GM19372 (cell line): ENCODE results near the gene ARID3A.
"Not testable (repeated sequence)": the region's sequence is repeated elsewhere in the genome, so short reads cannot be mapped to it uniquely, and the experiment has no call there.

ENCODE experiments used
- ATAC-seq: cut with Tn5 transposase; IDR thresholded peaks from one replicate; pipeline ENCODE4 v1.9.1; 2021; ENCODE audit warnings: mild to moderate bottlenecking, low read depth, moderate library complexity; ENCODE audit not compliant: unreplicated experiment

ARID3A gene, protein sequence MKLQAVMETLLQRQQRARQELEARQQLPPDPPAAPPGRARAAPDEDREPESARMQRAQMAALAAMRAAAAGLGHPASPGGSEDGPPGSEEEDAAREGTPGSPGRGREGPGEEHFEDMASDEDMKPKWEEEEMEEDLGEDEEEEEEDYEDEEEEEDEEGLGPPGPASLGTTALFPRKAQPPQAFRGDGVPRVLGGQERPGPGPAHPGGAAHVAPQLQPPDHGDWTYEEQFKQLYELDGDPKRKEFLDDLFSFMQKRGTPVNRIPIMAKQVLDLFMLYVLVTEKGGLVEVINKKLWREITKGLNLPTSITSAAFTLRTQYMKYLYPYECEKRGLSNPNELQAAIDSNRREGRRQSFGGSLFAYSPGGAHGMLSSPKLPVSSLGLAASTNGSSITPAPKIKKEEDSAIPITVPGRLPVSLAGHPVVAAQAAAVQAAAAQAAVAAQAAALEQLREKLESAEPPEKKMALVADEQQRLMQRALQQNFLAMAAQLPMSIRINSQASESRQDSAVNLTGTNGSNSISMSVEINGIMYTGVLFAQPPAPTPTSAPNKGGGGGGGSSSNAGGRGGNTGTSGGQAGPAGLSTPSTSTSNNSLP

DNA sequence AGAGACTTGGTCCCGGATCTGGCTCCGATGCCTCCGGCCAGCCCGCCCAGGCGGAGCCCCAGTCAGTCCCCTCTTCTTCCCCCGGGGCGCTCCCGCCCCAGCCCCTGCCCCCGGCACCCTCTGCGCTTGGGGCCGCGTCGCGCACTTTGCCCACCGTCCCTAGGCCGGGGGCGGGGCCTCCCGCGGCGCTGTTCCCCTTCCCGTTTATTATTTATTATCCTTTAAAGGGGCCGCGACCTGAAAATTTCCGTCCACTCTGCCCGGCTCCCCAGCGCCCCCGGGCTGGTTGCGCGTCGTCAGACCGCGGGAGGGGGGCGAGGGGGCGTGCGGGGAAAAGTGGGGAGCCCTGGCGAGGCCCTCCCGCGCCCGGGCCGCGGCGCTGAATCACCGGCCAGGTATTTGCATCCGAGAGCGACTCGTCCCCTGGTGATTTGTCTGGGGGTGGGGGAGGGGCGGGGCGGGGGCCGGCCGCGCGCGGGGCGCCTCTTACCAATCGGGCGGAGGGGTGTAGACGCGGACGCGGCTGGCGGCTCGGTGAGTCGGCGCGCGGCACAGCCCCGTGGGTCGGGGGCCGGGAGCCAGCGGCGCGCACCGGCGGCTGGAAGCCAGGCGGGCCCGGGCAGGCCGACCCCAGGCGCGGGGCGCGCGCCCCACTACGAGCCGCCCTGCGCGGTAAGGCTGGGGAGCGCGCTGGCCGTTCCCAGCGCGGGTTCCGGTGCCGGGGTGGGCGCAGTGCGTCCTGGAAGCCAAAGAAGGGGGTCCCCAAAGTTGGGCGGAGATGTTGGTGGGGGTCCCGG lies at the start of gene ARID3A:
Gene ARID3A, plus strand, starts transcription at position 510 of the 797 bp plus-strand sequence. CDS start 3,494 bp downstream, outside the sequence.
- ATAC-seq: peak; percentile 55

DNA sequence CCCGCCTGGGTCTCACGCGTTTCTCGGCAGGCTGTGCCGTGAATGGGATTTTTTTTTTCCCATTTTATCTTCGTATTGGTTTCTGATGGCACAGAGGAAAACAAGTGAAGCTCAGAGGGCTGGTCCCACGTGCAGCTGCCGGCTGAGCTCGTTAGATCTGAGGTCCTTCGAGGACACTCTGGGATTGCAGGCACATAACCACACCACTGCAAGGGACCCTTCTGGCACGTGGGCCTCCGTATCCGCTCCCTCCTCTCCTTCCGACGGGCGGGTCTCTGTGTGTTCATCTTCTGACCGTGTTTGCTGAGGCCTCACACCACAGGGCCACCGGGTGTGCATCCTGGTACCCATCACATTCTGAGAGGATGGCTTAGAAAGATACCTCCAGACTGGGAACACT lies 49.7 kb upstream of the ARID3A start:
- ATAC-seq: no peak

DNA sequence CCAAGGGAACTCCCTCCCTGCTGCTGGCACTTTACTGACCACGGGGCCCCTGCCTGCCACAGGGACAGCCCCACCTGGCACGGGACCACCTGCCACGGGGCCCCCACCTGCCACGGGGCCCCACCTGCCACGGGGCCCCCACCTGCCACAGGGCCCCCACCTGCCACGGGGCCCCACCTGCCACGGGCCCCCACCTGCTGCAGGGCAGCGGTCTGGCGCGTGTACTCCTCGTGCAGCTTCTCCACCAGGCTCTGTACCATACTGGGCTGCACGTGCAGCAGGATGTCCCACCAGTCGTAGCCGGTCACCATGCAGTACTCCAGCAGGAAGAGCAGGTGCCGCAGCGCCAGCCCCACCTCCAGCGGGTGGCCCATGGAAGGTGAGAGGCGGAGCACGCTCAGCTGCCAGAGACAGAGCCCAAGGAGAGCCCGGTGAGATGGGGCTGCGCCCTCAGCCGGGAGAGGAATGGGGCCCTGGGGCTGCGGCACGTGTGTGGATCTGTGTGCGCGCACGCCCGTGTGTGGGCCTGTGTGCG lies 49.0 kb upstream of the ARID3A start:
- ATAC-seq: no peak

DNA sequence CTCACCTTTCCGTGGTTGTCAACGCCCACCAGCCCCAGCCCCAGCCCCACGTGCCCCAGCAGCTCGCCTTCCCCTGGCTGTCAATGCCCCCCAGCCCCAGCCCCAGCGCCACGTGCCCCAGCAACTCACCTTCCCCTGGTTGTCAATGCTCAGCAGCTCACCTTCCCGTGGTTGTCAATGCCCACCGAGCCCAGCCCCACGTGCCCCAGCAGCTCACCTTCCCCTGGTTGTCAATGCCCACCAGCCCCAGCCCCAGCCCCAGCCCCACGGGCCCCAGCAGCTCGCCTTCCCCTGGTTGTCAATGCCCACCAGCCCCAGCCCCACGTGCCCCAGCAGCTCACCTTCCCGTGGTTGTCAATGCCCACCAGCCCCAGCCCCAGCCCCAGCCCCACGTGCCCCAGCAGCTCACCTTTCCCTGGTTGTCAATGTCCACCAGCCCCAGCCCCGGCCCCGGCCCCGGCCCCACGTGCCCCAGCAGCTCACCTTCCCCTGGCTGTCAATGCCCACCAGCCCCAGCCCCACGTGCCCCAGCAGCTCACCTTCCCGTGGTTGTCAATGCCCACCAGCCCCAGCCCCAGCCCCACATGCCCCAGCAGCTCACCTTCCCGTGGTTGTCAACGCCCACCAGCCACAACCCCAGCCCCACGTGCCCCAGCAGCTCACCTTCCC lies 47.7 kb upstream of the ARID3A start:
- not testable (repeated sequence) for ATAC-seq

DNA sequence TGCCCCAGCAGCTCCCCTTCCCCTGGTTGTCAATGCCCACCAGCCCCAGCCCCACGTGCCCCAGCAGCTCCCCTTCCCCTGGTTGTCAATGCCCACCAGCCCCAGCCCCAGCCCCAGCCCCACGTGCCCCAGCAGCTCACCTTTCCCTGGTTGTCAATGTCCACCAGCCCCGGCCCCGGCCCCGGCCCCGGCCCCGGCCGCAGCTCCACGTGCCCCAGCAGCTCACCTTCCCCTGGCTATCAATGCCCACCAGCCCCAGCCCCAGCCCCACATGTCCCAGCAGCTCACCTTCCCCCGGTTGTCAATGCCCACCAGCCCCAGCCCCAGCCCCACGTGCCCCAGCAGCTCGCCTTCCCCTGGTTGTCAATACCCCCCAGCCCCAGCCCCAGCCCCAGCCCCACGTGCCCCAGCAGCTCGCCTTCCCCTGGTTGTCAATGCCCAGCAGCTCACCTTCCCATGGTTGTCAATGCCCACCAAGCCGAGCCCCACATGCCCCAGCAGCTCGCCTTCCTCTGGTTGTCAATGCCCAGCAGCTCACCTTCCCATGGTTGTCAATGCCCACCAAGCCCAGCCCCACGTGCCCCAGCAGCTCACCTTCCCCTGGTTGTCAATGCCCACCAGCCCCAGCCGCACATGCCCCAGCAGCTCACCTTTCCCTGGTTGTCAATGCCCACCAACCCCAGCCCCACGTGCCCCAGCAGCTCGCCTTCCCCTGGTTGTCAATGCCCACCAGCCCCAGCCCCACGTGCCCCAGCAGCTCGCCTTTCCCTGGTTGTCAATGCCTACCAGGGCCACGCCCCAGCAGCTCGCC lies 46.9 kb upstream of the ARID3A start:
- ATAC-seq: not testable (repeated sequence)

DNA sequence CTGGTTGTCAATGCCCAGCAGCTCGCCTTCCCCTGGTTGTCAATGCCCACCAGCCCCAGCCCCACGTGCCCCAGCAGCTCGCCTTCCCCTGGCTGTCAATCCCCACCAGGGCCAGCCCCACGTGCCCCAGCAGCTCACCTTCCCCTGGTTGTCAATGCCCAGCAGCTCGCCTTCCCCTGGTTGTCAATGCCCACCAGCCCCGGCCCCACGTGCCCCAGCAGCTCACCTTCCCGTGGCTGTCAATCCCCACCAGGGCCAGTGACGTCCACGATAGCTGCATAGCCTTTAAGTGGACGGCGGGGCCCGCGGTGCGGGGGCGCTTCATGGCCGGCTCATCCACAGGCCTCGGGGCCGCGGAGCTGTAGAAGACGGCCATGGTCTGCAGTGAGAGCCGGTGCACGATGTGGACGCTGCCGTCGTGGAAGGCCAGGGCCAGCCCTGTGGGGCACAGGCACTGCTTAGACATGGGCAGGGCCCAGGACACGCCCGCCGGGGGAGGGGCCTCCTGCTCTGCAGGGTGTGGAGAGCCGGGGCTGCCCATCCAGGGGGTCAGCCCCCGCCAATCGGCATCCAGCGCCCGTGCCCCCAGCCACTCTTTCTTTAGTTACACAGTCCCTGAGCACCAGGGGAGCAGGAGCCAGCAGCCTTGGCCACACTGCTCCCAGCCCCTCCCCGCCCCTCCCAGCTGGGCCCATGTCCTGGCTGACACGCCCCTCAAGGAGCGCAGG lies 46.0 kb upstream of the ARID3A start:
- ATAC-seq: no peak

DNA sequence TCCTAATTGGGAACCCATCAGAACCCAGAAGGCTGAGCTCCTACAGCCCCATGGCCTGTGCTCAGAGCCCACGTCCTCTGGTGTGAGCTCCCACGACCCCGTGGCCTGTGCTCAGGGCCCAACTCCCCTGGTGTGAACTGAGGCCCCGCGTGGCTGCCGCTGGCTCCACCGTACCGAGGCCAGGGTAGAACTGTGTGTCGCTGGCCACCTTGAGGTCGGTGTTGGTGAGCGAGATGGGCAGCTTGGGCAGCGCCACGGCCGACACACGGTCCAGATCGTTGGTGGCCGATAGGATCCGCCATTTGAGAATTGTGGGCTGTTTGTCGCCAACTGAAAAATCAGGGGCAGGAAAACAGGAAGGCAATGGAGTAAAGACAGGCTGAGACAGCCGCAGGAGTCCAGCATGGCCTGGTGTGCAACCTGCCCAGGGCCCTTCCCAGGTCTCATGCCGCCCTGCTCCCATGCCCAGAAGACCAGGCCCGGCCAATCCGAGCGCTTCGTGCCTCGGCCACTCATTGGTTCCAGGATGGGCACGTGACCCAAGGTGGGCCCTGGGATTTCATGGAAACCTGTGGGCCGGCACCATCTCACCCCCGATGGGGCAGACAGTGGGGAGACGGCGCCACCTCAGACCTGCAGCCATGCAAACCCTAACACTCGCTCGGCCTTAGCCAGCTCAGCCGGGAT lies 44.3 kb upstream of the ARID3A start:
- no peak for ATAC-seq

DNA sequence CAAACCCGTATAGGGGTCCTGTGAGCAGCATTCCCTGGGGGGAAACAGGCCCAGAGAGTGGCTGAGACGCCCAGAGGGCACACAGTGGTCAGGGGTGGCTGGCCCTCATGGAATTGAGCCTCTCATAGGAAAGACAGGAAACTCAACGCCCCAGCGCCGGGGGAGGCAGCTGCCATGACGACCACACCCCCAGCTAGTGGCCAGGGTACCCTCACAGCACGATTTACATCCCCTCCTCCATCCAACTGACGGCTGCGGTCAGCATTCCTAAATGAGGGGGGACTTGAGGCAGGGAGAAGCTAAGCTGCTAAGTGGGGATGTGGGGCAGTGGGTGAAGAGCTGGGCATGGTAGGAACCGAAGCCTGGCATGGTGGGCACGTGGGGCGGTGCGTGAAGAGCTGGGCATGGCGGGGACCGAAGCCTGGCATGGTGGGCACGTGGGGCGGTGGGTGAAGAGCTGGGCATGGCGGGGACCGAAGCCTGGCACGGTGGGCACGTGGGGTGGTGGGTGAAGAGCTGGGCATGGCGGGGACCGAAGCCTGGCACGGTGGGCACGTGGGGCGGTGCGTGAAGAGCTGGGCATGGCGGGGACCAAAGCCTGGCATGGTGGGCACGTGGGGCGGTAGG lies 42.9 kb upstream of the ARID3A start:
- ATAC-seq: no peak

DNA sequence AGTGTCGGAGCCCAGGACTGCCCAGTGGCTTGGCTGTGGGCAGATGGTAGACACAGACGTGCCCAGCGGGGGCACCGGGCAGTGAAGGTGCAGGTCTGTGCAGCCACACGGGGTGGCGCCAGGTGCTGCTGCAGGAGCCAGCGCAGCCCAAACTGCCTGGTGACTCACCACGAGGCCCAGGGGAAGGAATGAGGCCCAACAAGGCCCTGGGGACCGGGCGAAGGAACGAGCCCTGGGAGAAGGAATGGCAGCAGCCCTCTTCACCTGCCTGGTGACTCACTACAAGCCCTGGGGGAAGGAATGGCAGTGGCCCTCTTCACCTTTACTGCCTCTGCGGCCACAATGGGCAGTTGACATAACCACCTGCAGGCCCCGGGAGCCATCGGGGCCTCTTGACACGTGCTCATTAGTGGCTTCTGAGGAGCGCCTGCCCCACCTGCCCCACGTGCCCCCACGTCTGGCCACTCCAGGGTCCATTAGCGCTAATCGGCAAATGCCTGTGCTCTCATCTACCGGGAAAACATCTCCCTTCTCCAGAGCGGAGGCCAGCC lies 42.1 kb upstream of the ARID3A start:
- ATAC-seq: no peak

DNA sequence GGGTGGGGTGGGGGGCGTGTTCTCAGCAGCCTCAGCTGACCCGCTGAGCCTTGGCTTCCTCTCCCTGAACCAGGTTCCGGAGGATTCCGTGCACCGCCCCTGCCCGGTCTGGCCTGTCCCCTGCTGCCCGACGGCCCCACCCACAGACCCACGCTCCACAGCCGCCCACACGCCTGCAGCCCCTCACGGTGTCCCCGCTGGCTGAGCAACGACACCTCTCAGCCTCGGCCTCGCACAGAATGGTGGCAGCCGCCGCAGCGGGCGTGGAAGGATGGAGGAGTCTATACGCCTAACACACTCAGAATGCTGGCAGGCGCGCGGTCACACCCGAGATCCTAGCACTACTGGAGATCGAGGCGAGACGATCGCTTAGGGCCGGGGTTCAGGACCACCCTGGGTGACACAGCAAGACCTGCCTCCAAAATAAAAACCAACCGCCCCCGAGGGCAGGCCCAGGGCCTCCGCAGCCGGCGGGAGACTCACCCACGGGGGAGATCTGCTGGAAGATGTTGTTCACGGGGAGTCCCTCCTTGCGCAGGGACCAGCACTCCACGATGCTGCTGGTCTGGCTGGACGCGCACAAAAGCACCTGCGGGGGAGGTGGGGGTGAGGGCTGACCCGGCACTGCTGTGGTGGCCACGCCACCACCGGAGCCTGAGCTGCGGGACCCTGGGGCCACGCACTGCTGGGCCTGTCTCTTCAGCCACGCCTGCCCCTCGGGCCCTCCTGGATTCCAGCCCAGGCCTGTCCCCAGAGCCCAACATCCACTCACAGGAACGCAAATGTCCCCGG lies 41.2 kb upstream of the ARID3A start:
- ATAC-seq: no peak

DNA sequence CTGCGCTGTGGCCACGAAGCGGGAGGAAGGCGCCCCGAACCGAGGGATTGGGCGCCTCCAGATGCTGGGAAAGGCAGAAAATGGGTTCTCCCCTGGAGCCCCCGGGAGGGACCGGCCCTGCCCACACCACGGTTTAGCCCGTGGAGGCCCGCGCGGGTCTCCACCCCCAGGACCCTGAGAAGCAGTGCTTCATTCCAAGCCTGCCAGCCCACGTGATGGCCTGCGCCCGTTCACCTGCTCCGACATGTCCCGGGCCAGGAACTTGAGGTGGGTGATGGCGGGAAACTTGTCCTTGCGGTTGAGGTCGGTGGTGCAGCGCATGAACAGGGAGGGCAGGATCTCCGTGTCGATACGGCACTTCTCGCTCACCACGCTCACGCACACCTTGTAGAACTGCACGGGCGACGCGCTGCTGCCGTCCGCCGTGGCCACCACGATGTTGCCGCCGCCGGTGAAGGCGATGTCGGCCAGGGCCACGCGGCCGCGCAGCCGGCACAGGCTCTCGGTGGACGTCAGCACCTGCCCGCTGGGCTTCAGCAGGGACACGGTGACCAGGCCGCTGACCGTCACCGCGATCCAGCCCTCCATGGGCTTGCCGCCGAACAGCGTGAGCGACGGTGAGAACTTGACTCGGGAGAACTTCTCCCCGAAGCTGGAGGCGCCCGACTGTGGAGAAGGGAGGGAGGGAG lies 40.2 kb upstream of the ARID3A start:
- no peak for ATAC-seq

DNA sequence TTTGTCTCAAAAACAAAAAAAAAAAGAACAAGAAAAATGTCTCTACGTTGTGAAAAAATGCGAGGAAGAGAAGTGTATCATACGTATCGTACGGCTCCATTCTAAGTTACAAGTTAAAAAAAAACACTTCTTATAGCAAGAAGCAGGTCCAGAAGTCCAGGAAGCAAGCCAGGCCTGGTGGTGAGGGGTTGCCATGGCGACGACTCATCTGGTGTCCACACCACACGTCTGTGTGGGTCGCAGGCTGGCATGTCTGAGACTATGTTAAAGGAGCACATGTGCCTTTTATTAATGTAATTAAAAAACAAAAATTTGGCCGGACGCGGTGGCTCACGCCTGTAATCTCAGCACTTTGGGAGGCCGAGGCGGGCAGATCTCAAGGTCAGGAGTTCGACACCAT lies 38.8 kb upstream of the ARID3A start:
- no peak for ATAC-seq

DNA sequence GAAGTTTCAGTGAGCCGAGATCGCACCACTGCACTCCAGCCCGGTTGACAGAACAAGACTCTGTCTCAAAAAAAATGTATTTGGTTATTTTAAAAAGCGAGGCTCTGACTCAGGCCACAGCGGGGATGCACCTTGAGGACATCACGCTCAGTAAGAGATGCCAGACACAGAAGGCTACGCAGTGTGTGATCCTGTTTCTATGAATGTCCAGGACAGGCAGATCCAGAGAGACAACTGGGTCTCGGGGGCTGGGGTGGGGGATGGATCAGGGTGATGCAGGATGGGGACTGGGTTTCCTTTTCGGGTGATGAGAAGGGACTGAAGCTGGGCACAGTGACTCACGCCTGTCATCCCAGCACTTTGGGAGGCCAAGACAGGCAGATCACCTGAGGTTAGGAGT lies 38.2 kb upstream of the ARID3A start:
- ATAC-seq: no peak

DNA sequence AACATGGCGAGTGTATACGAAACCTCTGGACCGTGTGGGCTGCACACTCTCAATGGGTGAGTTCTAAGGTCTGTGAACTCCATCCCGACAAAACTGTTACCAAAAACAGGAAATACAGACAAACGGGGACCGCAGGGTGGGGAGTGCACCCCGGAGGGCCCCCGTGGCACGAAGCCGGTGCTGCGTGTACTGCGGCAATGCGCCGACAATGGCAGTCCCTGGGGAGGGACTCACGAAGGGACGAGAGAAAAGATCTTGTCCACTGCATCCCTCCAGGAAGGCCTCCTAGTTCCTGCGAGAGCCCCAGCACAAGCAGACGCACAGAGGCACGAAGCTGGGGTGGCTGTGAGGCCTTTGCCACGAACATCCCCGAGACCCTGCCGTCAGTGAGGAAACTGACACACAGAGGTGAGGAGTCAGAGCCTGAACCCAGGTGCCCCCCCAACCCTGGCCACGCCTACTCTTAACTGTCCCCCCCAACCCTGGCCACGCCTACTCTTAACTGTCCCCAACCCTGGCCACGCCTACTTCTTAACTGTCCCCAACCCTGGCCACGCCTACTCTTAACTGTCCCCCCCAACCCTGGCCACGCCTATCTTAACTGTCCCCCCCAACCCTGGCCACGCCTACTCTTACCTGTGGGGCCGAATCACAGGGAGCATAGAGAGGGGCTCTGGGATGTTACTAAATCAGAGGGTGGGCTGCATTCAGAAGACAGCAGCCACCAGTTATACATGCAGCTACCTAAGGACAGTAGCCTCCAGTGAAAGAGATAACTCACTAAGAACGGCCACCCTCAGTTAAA lies 37.1 kb upstream of the ARID3A start:
- ATAC-seq: no peak

DNA sequence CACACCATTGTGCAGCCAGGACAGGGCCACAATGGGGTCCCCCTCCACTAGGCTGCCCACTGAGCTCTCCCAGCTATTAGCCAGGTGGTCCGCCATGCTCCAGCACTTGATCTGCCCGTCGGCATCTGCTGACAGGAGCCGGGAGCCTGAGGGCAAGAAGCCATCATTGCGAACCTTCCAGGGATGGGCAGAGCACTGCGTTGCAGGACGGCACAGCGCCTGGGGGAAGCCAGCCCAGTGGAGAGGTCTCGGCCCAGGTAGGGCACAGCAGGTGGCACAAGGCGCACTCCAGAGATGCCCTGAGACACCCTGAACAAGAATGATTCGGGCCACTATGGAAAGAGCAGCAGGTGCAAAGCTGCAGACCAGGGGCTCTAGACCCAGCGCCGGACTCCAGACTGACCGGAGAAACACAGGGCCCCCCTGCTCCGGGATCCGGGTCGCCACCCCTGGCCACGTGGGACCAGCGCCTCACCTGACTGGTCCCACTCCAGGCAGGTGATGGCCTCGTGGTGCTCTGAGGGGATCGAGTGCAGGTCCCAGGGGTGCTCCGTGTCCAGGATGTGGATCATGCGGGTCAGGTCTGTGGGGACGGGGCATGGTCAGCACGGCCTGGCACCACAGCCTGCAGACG lies 36.1 kb upstream of the ARID3A start:
- ATAC-seq: no peak
